NCI-H1092 (cell line): ENCODE data around the gene PI4KA.
"Not testable (repeated sequence)": the region's sequence is repeated elsewhere in the genome, so short reads cannot be mapped to it uniquely, and the experiment has no call there.

Experiments
- DNase-seq: peaks from one replicate; lab custom pipeline; 2025; lab: John Stamatoyannopoulos, UW

The PI4KA gene

GRCh38 chr22:20690586-20691317, 167.9 kb downstream of the PI4KA start:
- DNase-seq, result not testable (repeated sequence)

- not testable (repeated sequence) for DNase-seq
Observed at GRCh38 chr22:20687356-20688172, 171.0 kb downstream of the PI4KA start.

DNA sequence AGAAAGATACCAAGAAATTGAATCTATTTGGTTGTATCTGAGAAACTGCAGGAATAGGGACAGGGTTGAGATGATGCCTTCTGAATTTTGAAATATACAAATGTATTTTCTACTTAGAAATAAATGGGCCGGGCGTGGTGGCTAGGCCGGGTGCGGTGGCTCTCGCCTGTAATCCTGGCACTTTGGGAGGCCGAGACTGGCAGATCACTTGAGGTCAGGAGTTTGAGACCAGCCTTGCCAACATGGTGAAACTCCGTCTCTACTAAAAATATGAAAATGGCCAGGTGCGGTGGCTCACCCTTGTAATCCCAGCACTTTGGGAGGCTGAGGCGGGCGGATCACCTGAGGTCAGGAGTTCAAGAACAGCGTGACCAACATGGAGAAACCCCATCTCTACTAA, 172.8 kb downstream of the PI4KA start:
- not testable (repeated sequence) for DNase-seq

DNA sequence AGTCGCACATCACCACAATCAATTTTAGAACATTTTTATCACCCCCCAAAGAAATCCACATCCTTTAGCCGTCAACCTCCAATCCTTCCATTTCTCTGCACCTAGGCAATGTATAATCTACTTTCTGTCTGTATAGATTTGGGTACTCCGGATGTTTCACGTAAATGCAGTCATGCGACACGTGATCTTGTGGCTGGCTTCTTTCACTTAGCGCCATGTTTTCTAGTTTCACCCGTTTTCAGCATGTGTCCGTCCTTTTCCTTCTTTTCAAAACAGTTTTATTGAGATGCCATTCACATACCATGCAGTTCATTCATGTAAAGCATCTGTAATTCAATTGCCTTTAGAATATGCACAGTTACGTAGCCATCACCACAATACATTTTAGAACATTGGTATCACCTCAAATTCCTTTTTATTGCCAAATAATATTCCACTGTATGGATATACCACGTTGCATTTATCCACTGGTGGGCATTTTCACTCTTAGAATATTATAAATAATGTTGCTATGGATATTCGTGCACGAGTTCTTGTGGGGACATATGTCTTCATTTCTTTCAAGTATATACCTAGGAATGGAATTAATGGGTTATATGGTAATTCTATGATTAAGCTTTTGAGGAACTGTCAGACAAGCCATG, 179.7 kb downstream of the PI4KA start:
- not testable (repeated sequence) for DNase-seq

GRCh38 chr22:20677684-20678242, 180.8 kb downstream of the PI4KA start:
- DNase-seq, result no peak

- not testable (repeated sequence) for DNase-seq
Observed at GRCh38 chr22:20675613-20676012, 183.0 kb downstream of the PI4KA start.

- no peak for DNase-seq
Observed at GRCh38 chr22:20674998-20675397, 183.6 kb downstream of the PI4KA start.

- DNase-seq, result no peak
Observed at GRCh38 chr22:20673295-20674195, 185.1 kb downstream of the PI4KA start.

DNA sequence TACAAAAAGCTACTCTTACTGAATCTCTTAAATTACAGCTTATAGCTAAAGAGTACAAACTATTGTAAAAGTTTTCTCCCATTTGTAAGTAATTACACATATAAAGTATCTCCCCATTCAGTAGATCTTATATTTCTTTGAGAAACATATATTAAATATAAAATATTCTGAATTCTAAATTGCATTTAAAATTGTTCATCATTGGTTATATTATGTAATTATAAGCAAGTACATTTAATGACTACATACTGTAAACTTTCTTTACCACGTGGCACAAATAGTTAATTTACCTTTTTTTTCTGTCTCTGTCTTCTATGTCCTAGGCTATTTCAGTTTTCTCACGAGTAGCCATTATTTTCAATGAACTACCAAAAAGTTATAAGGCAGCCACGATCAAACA, 185.9 kb downstream of the PI4KA start:
- DNase-seq, result no peak

GRCh38 chr22:20672082-20672424, 186.6 kb downstream of the PI4KA start:
- no peak for DNase-seq

DNA sequence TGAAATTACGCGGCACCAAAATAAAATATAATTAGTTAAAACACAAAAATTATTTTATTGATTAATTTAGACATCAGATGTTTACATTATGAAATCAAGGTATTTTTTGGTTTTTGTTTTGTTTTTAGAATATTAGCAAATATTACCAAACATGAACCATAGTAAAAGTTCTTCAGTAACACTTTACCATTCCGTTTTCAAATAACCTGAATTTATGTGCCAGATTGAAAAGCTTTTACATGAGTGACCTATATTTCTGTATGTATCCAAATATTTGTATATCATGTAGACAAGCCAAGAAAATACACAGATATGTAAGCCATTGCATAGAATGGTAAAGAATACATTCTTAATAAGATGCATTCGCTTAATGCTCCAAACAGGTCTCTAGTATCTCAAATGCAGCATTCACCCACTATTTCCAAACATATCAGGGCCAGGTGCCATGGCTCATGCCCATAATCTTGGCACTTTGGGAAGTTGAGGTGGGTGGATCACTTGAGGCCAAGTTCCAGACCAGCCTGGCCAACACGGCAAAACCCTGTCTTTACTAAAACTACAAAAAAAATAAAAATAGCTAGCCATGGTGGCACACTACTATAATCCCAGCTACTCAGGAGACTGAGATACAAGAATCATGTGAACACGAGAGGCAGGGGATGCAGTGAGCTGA, 187.1 kb downstream of the PI4KA start:
- no peak for DNase-seq

- DNase-seq, result not testable (repeated sequence)
Observed at GRCh38 chr22:20670457-20671261, 188.0 kb downstream of the PI4KA start.

- DNase-seq, result not testable (repeated sequence)
Observed at GRCh38 chr22:20669884-20670283, 188.7 kb downstream of the PI4KA start.

DNA sequence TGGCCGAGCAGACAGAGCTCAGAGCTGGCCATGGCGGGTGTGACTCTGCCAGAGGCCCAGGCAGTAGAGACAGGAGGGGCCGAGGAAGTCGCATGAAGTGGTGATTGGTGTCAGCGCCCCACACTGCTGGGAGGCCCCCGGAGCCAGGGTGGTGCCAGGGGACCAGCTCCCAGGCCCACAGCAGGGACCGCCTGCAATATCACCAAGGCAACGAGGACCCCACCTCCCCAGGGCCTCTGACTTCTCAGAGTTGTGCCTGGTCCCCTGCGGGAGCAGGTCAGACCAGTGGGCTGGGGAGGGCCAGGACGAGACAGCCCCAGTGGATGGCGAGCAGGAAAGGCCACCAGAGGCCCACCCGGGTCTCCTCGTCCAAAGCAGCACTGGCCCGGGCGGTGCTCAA, 189.1 kb downstream of the PI4KA start:
- not testable (repeated sequence) for DNase-seq

GRCh38 chr22:20668769-20669168, 189.8 kb downstream of the PI4KA start:
- not testable (repeated sequence) for DNase-seq

- DNase-seq, result not testable (repeated sequence)
Observed at GRCh38 chr22:20668226-20668625, 190.4 kb downstream of the PI4KA start.

DNA sequence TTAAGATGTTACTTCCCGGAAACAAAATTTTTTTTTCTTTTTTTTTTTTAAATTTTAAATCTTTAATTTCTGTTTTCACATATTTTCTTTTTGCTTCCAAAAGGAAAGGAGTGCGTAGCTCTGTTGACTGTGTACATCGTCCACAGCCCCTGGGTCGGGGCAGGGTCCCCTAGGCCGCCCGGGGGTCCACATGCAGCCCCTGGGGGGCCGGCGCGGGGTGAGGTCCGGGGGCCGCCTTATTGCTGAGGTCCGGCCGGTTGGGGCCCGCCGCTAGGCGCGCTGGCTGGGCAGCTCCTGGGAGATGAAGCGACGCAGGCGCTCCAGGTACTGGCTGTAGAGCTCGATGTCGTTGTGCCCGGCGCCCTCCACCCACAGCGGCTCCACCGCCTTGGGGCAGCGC, 191.1 kb downstream of the PI4KA start:
- DNase-seq, result not testable (repeated sequence)

GRCh38 chr22:20666560-20666959, 192.1 kb downstream of the PI4KA start:
- DNase-seq, result no peak

- DNase-seq, result no peak
Observed at GRCh38 chr22:20664594-20664959, 194.0 kb downstream of the PI4KA start.
